Activated gamma-delta T cell (primary cell): ENCODE measurements around the gene ESRP2.
A peak's percentile ranks its signal among the peaks of the same experiment; 100 is the strongest.

ENCODE experiments used
- DNase-seq: peaks from one replicate; lab custom pipeline; 2025; lab: John Stamatoyannopoulos, UW

Gene ESRP2

GRCh38 chr16:68263559-68264127 is 27.7 kb upstream of the ESRP2 start:
- DNase-seq, result no peak

- DNase-seq, result no peak
Observed at GRCh38 chr16:68259007-68259825, 23.3 kb upstream of the ESRP2 start.

- DNase-seq, result no peak
Observed at GRCh38 chr16:68257906-68258800, 22.2 kb upstream of the ESRP2 start.

GRCh38 chr16:68257251-68257905 is 21.5 kb upstream of the ESRP2 start:
- DNase-seq, result no peak

- no peak for DNase-seq
Observed at GRCh38 chr16:68255712-68256111, 19.8 kb upstream of the ESRP2 start.

GRCh38 chr16:68253721-68254120 is 17.8 kb upstream of the ESRP2 start:
- no peak for DNase-seq

GRCh38 chr16:68252383-68252782 is 16.5 kb upstream of the ESRP2 start:
- no peak for DNase-seq

GRCh38 chr16:68251832-68252231 is 15.9 kb upstream of the ESRP2 start:
- DNase-seq, result no peak

GRCh38 chr16:68250951-68251350 is 15.0 kb upstream of the ESRP2 start:
- no peak for DNase-seq

- no peak for DNase-seq
Observed at GRCh38 chr16:68249371-68249770, 13.4 kb upstream of the ESRP2 start.

GRCh38 chr16:68247932-68248331 is 12.0 kb upstream of the ESRP2 start:
- no peak for DNase-seq

GRCh38 chr16:68247400-68247799 is 11.5 kb upstream of the ESRP2 start:
- no peak for DNase-seq

GRCh38 chr16:68246666-68247065 is 10.7 kb upstream of the ESRP2 start:
- DNase-seq, result no peak

- DNase-seq, result no peak
Observed at GRCh38 chr16:68246121-68246520, 10.2 kb upstream of the ESRP2 start.

- DNase-seq, result peak; percentile 94
Observed at GRCh38 chr16:68244903-68245853, 9.3 kb upstream of the ESRP2 start, which contains the start of gene PLA2G15. Gene PLA2G15, plus strand, starts transcription at chr16:68245373. Its CDS starts 54 bp downstream, at chr16:68245427.

GRCh38 chr16:68244481-68244902 is 8.6 kb upstream of the ESRP2 start:
- no peak for DNase-seq

- no peak for DNase-seq
Observed at GRCh38 chr16:68242926-68243858, 7.3 kb upstream of the ESRP2 start.

- DNase-seq, result no peak
Observed at GRCh38 chr16:68242085-68242484, 6.2 kb upstream of the ESRP2 start.

GRCh38 chr16:68238029-68238345 is 2.1 kb upstream of the ESRP2 start:
- DNase-seq, result no peak
